CD4-positive, alpha-beta T cell (primary cell): ENCODE data around the gene STK24. TPM values are rescaled to one million over a fixed set of nuclear protein-coding genes. Genes with fewer than 3 reads are reported as not detected.

ENCODE experiments used
- ATAC-seq: fragments of 200-7000 bp; cut with Tn5 transposase; one replicate; pipeline ENCODE4 v1.10.0; 2022; ENCODE audit warnings: mild to moderate bottlenecking; ENCODE audit not compliant: poor library complexity
- CTCF ChIA-PET: fragments of 350-600 bp; sonication (Branson Sonifier 250); formaldehyde crosslinking; loops from one replicate; lab custom pipeline; 2021; ENCODE audit warnings: antibody characterized with exemption, inconsistent platforms; lab: Charles Lee
- POLR2A ChIA-PET: fragments of 350-600 bp; sonication (Branson Sonifier 250); formaldehyde crosslinking; loops from one replicate; lab custom pipeline; 2021; ENCODE audit warnings: antibody characterized with exemption, inconsistent platforms; lab: Charles Lee
- DNase-seq, 14 experiments: peaks; one replicate each; pipeline ENCODE4 v3.0.0-alpha.2; 2013 to 2020; ENCODE audit warnings: mixed read lengths in 2 of 14
- H3K27ac ChIP-seq, 2 donors: one replicate each; pipeline versions ENCODE4 v1.5.1 to v1.7.0; 2013; ENCODE audit warnings: low read length in 2 of 2, low read depth in 1 of 2, mild to moderate bottlenecking in 1 of 2
- H3K27me3 ChIP-seq, 2 experiments: 1 replicate in 1 of 2; 2 replicates in 1 of 2; pipeline versions ENCODE4 v1.6.1 to v1.7.0; 2013; ENCODE audit warnings: low read length in 2 of 2, control low read depth in 1 of 2, mild to moderate bottlenecking in 1 of 2, moderate library complexity in 1 of 2; ENCODE audit not compliant: insufficient read depth in 2 of 2, control insufficient read depth in 1 of 2
- H3K36me3 ChIP-seq: one replicate; pipeline ENCODE4 v1.6.1; 2013; ENCODE audit warnings: low read length, control low read depth; ENCODE audit not compliant: insufficient read depth
- H3K4me1 ChIP-seq: one replicate; pipeline ENCODE4 v1.6.1; 2013; ENCODE audit warnings: low read length, control low read depth; ENCODE audit not compliant: insufficient read depth
- H3K4me3 ChIP-seq: one replicate; pipeline ENCODE4 v1.5.1; 2013; ENCODE audit warnings: mild to moderate bottlenecking, low read length, moderate library complexity
- H3K9me3 ChIP-seq, 2 experiments: 1 replicate in 1 of 2; 2 replicates in 1 of 2; pipeline versions ENCODE4 v1.6.1 to v1.7.0; 2013; ENCODE audit warnings: low read length in 2 of 2, mild to moderate bottlenecking in 2 of 2, control low read depth in 1 of 2, moderate library complexity in 1 of 2; ENCODE audit not compliant: control insufficient read depth in 1 of 2, insufficient read depth in 1 of 2
- H3K27ac Mint-ChIP-seq: one replicate; pipeline ENCODE4 v1.8.0; 2020; ENCODE audit warnings: mixed read lengths
- H3K27me3 Mint-ChIP-seq: one replicate; pipeline ENCODE4 v1.8.0; 2021; ENCODE audit warnings: mixed read lengths
- H3K36me3 Mint-ChIP-seq: one replicate; pipeline ENCODE4 v1.8.0; 2021; ENCODE audit warnings: low read depth, mixed read lengths
- H3K4me1 Mint-ChIP-seq: one replicate; pipeline ENCODE4 v1.8.0; 2021; ENCODE audit warnings: low read depth, mixed read lengths
- H3K4me3 Mint-ChIP-seq: one replicate; pipeline ENCODE4 v1.8.0; 2020; ENCODE audit warnings: mild to moderate bottlenecking, mixed read lengths
- H3K9me3 Mint-ChIP-seq: one replicate; pipeline ENCODE4 v1.8.0; 2020; ENCODE audit warnings: mixed read lengths
- intact Hi-C, 2 experiments: fragments of 100-400 bp; cut with DNase I in 1 of 2; cut with micrococcal nuclease in 1 of 2; formaldehyde crosslinking; loops; one replicate each; pipeline versions ENCODE4 v1.15.1 to v1.9.0; 2023 to 2025; cut with DNase I, micrococcal nuclease
- total RNA-seq, 174 experiments: library from RNA in 2 of 174; stranded (reverse) in 2 of 174; gene quantifications; one replicate each; pipeline ENCODE4 v1.2.3 and lab custom pipeline; 2021 to 2026
- TF ChIP-seq, protein P1 (sequence below): fragments of 200-600 bp; IDR thresholded peaks from one replicate; pipeline ENCODE4 v1.8.0; 2022; ENCODE audit warnings: antibody characterized with exemption, mild to moderate bottlenecking

The STK24 gene
- total RNA-seq, 2 experiments from 2014 or later, result 82.3 to 85.2 TPM

DNA sequence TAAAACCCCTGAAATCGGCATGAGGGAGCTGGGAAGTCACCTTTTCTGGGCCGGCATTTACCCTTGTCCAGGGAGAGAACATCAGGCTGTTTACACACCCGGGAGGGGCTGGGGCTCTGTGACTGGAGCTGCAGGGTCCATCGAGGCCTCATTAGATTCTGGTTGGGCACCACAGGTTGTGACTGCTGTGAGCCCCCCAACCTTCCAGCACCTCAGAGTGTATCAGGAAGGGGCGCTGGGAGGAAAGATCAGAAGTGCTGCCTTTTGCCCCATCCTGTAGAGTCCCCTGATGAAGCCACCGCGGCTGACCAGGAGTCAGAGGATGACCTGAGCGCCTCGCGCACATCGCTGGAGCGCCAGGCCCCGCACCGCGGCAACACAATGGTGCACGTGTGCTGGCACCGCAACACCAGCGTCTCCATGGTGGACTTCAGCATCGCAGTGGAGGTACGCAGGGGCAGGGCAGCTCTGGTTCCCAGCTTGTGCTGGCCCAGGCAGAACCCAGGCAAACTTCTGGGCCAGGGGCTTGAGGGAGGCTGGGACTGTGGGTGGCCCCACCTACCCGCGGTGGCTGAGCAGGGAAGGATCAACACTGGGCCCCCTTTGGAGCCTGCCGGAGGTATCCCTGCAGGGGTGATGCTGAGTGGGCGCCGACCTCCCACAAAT lies 136.4 kb downstream of the STK24 start:
- peaks cover 10% of the 10 kb centered on the region for H3K4me1 ChIP-seq
- TF ChIP-seq, protein P1, sequence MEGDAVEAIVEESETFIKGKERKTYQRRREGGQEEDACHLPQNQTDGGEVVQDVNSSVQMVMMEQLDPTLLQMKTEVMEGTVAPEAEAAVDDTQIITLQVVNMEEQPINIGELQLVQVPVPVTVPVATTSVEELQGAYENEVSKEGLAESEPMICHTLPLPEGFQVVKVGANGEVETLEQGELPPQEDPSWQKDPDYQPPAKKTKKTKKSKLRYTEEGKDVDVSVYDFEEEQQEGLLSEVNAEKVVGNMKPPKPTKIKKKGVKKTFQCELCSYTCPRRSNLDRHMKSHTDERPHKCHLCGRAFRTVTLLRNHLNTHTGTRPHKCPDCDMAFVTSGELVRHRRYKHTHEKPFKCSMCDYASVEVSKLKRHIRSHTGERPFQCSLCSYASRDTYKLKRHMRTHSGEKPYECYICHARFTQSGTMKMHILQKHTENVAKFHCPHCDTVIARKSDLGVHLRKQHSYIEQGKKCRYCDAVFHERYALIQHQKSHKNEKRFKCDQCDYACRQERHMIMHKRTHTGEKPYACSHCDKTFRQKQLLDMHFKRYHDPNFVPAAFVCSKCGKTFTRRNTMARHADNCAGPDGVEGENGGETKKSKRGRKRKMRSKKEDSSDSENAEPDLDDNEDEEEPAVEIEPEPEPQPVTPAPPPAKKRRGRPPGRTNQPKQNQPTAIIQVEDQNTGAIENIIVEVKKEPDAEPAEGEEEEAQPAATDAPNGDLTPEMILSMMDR, result no peak
- CTCF ChIA-PET, result no interaction called here
- no peaks in the 10 kb centered on the region for H3K27me3 ChIP-seq
- no peaks in the 10 kb centered on the region for H3K36me3 Mint-ChIP-seq
- H3K27me3 Mint-ChIP-seq, result no peaks in the 10 kb centered on the region
- H3K27ac ChIP-seq, result no peak overlapping the region
- POLR2A ChIA-PET, result interaction anchor here (0.6 kb wide), 1 partner anchor 217 kb away, joined by 3 read pairs; no protein-coding TSS in a partner anchor
- H3K4me3 Mint-ChIP-seq, result no peak overlapping the region
- H3K36me3 ChIP-seq, result no peaks in the 10 kb centered on the region
- no peak overlapping the region for H3K27ac Mint-ChIP-seq
- intact Hi-C loops, result loop anchor here in 1 of 2 experiments (10.0 kb wide), 1 partner anchor 404 kb away; no protein-coding TSS in a partner anchor
- H3K9me3 ChIP-seq, result no peaks in the 10 kb centered on the region
- no peaks in the 10 kb centered on the region for H3K9me3 Mint-ChIP-seq
- peaks cover 15% of the 10 kb centered on the region for H3K4me1 Mint-ChIP-seq
- DNase-seq (no peak), ATAC-seq (no peak)
- H3K4me3 ChIP-seq, result no peak overlapping the region

GRCh38 chr13:98439896-98440295 lies 137.0 kb downstream of the STK24 start:
- intact Hi-C loops, result loop anchor here in 1 of 2 experiments (10.0 kb wide), 1 partner anchor 405 kb away; no protein-coding TSS in a partner anchor
- no peaks in the 10 kb centered on the region for H3K36me3 ChIP-seq
- Mint-ChIP-seq H3K4me1 (peaks cover 9% of the 10 kb centered on the region), H3K36me3 (no peaks in the 10 kb centered on the region), H3K9me3 (no peaks in the 10 kb centered on the region), H3K27me3 (no peaks in the 10 kb centered on the region), H3K27ac (no peak overlapping the region), H3K4me3 (no peak overlapping the region)
- DNase-seq, result no peak
- no peak for ATAC-seq
- no peak overlapping the region for H3K4me3 ChIP-seq
- POLR2A ChIA-PET, result no interaction called here
- no peaks in the 10 kb centered on the region for H3K9me3 ChIP-seq
- H3K27ac ChIP-seq, result no peak overlapping the region
- H3K27me3 ChIP-seq, result no peaks in the 10 kb centered on the region
- H3K4me1 ChIP-seq, result peaks cover 4% of the 10 kb centered on the region
- CTCF ChIA-PET, result no interaction called here
- TF ChIP-seq, protein P1, result no peak

DNA sequence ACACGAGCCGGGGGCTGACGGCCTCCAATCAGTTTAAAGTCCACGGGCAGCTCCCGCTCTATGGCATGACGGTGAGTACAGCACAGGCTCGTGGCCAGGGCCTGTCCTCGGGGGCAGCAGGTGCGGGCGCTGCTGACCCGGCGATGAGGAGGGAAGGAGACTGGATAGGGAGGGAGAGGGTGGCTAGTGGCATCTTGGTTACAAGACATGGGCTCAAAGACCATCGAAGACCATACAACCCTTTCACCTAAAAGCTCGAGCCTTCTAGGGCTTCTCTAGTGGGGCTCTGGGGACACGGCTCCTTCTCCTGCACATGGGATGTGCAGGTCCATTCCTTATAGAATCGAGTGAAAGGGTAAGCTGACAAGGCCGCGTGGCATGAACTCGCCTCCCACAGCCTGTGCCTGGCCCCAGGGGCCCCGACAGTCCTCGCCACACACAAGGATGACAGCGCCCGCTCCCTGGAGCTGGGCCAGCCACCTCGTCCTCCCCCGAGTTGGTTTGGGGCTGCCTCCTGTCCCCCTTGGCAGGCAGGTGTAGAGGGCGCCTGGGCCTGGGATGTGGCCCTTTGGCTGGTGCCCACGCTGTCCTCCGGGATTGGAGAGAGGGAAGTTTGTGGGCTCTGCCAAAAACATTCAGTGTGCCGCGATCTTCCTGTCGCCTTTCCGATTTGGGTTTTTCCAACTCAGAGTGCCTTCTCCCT lies 137.6 kb downstream of the STK24 start:
- Histone ChIP-seq H3K4me1 (no peaks in the 10 kb centered on the region), H3K9me3 (no peaks in the 10 kb centered on the region), H3K27me3 (no peaks in the 10 kb centered on the region), H3K36me3 (no peaks in the 10 kb centered on the region), H3K4me3 (no peak overlapping the region), H3K27ac (no peak overlapping the region)
- ATAC-seq (no peak), DNase-seq (no peak)
- TF ChIP-seq, protein P1, result no peak
- H3K4me1 Mint-ChIP-seq, result peaks cover 2% of the 10 kb centered on the region
- intact Hi-C loops, result no loop called here
- ChIA-PET POLR2A (no interaction called here), CTCF (no interaction called here)
- no peaks in the 10 kb centered on the region for H3K9me3 Mint-ChIP-seq
- no peak overlapping the region for H3K4me3 Mint-ChIP-seq
- no peaks in the 10 kb centered on the region for H3K27me3 Mint-ChIP-seq
- H3K36me3 Mint-ChIP-seq, result no peaks in the 10 kb centered on the region
- H3K27ac Mint-ChIP-seq, result no peak overlapping the region
